Left colon (tissue), 2 donors: ENCODE measurements around the gene STT3A. TPM values are rescaled to one million over a fixed set of nuclear protein-coding genes. Genes with fewer than 3 reads are reported as not detected.

ENCODE experiments used
- ATAC-seq: fragments of 200-7000 bp; cut with Tn5 transposase; one replicate; pipeline ENCODE4 v1.9.1; 2020; ENCODE audit warnings: mild to moderate bottlenecking, moderate library complexity
- DNase-seq, 2 donors: peaks; one replicate each; pipeline ENCODE4 v3.0.0-alpha.2; 2020
- intact Hi-C, 2 donors: fragments of 100-400 bp; cut with DNase I in 1 of 2; cut with micrococcal nuclease in 1 of 2; formaldehyde crosslinking; loops; one replicate each; pipeline versions ENCODE4 v1.11.2 to v1.14.0; 2022; cut with DNase I, micrococcal nuclease
- total RNA-seq, 2 donors: library from RNA; stranded (reverse); fragmentation: NEBNext Ultra II Directional; extraction: Animal tissue kit (Norgen Biotek cat#: 25700); gene quantifications; one replicate each; pipeline ENCODE4 v1.2.1, GENCODE V29; 2021
- donor health status: DM: no; HTN: no; CAD: no.
- donor health status: DM: yes; HTN: yes; CAD: no.

Gene STT3A
- total RNA-seq, 2 donors from 2014 or later: 97.1 to 118 TPM

DNA sequence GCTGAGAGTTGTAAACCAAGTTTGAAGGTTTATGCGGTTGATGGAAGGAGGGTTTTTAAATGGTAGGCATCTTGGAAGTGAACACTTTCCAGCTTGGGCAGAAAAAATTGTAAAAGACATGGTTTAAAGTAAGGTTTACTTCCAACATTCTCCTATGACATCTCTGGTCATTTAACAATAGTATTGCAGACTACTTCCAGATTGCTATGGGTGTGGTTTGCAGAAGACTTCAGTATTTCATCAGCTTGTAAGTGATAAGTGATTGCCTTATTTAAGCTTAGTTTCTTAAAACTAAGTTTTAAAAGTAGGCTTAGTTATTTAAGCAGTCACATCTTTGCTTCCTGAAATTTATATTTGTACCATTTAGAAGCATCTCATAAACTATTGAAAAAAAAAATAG lies 7.2 kb upstream of the STT3A start:
- intact Hi-C loops: no loop called here
- ATAC-seq (no peak), DNase-seq (no peak)

DNA sequence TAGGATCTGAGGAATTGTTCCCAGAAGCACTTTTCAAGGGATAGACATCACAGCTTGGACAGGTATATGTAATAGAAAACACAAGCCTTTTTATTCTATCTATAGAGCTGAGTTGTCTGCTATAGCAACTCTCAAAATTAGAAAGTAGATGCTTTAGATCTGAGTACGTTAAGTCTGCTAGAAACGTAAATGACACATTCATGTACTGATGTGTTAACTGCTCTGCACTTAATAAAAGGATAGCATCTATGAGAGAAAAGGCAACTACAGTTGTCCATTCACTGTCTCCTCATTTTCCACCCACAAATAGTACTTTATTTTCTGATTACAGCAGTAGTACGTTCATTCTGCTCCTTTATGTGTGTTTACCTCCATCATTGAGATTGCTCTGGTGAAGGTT lies 6.0 kb upstream of the STT3A start:
- no peak for DNase-seq
- ATAC-seq: no peak
- intact Hi-C loops: no loop called here

DNA sequence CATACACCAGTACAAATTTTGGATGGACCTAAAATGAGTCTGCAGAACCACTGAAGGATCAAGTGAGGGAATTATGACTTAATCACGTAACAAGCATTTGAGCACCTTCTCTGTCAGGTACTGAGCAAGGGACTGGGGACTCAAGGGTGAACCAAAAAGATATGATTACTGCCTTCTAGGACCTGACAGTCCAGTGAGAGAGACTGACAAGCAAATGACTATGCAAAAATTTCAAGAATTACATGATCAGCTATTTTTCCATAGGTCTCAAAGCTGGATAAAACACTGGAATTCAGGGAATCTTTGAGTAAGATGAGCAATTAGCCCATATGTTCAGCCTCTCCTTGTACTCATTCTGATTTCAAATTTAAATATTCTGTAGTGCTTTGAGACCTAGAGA lies 5.2 kb upstream of the STT3A start:
- intact Hi-C loops: no loop called here
- ATAC-seq: no peak
- no peak for DNase-seq

DNA sequence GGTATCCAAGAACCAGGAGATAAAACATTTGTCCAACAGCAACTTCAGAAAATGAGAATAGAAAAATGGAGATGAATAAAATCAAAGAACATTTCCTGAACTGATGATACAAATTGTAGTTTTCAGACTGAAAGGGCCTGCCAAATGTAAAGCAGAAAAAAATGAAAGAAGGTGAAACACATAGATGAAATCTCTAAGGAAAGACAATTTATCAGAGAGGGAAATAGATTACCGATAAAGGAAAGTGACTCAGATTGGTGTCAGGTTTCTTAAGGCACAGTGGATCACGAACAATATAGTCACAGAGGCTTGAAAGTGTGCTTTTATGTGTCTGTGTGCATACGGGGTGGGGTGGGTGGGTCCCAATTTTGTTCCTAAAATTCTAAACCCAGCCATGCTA lies 4.1 kb upstream of the STT3A start:
- no peak for ATAC-seq
- no peak for DNase-seq
- intact Hi-C loops: no loop called here

DNA sequence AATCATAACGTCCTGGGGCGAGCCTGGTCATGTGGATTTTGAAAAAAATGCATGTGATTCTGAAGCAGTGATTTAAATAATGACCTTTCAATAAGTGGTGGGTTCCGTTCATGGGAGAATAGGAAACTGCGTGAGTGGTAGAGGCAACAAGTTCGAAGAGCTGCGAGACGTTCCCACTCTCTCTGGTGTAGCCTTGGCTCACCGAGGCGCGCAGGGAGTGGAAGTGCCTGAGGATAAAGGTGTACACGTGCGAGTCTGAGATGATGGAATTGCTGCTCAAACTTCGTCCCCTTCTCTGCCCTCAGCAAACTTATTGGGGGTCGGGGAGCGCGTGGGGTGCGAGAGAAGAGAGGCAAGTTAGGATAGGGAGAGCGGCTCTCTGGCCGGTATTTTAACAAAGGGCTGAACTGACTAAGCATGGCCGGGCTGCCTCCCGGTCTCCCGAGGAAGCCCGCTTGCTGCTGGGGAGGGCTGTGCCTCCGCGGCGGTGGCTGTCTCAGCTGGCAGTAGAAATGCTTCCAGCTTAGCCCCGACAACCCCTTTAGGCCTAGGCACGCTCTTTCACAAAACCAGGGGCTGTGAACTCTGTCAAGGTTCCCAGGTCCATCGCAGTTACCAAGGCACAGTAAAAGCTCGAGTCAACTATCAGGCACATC lies 875 bp upstream of the STT3A start:
- intact Hi-C loops: no loop called here
- peak; percentile 29 to 60 for DNase-seq
- ATAC-seq: peak; percentile 35

DNA sequence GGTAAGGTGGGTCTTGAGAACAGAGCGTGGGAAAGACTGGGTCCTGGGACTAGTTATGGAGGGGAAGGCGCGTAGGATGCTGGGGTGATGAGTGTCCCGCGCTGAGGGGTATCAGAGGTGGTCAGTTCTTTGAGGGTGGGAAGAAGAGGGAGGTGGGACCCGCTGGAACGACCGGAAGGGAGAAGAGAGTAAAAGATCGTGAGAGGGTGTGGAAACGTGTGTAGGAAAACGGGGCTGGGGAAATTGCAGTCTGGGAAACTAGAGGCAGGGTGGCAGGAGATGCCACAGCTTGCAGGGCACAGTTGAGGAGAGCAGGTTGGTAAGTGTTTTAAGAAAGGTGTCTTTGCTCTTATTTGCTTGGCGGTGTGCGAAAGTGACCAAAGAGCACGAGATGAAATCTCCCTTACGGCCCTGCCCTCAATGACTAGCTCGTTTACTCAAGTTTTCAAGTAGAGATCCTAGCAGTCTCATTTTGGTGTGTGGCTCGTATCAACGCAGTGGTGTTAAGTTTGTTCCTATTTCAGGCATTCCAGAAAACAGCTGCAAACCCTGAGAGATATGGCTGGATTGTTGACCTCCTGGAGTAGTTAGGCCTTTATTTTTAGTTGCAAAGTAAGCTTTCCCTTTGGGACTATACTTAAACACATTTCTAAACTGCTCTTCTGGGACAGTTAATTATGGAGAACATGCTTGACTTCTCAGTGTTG lies 615 bp downstream of the STT3A start:
- DNase-seq (no peak), ATAC-seq (peak; percentile 6)
- intact Hi-C loops: no loop called here

DNA sequence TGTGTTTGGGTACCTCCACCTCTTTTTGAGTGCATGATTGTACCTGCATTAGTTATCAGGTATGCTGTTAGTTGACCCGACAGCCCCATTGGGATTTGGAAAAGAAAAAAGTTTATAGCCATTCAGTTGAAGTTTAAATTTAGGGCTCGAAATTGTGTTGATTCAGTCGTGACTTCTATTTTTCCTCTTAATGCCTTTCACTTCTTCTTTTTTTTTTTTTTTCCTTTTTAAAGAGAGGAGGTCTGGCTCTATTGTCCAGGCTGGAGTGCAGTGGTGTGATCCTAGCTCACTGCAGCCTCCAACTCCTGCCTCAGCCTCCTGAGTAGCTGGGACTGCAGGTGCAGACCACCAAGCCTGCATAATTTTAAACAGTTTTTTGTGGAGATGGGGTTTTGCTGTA lies 2.3 kb downstream of the STT3A start:
- ATAC-seq (no peak), DNase-seq (no peak)
- intact Hi-C loops: no loop called here

DNA sequence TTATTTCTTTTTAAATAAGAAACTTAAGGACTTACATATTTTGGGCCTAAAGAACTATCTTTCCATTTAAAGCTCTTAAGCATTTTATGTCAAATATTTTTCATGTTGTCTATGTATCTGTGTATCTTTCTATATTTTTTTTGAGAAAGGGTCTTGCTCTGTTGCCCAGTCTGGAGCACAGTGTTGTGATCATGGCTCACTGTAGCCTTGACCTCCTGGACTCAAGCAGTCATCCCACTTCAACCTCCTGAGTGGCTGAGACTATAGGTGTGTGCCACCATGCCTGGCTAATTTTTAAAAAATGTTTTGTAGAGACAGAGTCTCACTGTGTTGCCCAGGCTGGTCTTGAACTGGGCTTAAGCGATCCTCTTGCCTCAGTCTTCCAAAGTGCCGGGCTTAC lies 8.0 kb downstream of the STT3A start:
- intact Hi-C loops: no loop called here

DNA sequence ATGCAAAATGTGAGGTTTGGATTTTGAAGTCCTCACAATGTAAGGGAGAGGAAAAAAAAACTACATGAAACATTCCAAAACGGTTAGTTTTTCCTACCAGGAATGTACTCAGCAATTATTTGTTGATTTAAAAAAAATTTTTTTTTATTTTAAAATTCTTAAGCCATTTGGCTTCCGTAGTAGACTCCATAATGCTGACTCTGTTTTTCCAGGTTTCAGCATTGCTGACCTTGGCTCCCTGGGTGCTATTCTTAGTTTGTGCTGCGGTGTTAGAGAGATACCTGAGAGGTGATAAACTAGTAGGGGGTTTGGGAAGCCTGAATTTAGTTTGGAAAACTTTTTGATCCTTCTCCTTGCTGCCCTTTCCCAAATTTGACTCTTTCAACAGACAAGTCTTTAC lies 10.6 kb downstream of the STT3A start:
- DNase-seq (no peak), ATAC-seq (no peak)
- intact Hi-C loops: no loop called here

More for the DNA sequence above, 8.0 kb downstream of the STT3A start:
- ATAC-seq (no peak), DNase-seq (no peak)

DNA sequence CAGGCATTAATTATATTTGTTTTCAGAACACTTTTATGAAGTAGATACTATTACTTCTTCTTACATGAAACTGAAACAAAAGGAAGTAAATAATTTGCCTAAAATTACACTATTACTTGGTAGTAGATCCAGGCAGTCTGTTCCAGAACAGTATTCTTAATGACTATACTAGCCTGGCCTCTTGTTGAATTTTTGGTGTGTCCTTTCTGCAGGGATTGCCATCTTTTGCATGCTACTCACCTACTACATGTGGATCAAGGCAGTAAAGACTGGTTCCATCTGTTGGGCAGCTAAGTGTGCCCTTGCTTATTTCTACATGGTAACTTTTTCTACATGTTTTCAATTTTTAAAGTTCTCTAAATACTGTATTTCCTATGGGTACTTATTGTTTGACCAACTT lies 12.8 kb downstream of the STT3A start:
- intact Hi-C loops: no loop called here
- ATAC-seq: no peak

DNA sequence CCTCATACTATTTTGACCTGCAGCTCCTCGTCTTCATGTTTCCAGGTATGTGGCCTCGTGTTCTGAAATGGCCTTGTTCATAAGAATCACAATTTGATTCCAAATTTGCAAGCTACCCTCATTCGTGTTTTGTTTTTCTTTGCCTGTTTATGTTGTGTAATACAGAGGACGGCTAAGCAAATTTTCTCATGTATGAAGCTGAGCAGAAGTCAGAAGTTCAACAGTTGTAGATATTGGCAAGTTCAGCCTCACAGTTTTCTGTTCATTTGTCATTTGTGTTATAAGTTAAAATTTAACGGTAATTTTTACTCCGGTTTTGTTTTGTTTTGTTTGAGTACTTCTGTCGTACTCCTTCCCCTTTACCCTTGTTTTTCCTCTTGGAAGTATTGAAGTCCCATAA lies 16.9 kb downstream of the STT3A start:
- no peak for DNase-seq
- intact Hi-C loops: no loop called here
- no peak for ATAC-seq

More for the DNA sequence above, 12.8 kb downstream of the STT3A start:
- no peak for DNase-seq

DNA sequence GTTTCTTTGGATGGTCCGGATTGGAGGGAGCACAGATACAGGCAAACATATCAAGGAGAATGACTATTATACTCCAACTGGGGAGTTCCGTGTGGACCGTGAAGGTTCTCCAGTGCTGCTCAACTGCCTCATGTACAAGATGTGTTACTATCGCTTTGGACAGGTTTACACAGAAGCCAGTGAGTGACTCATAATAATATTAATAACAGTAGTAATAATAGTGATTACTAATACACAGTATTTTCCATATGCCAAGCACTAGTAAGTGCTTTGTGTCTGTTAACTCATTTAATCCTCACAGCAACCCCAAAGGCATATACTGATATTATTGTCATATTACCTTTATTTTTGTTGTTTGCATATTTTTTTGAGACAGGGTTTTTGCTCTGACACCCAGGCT lies 25.7 kb downstream of the STT3A start:
- DNase-seq: no peak
- ATAC-seq: no peak
- intact Hi-C loops: no loop called here

DNA sequence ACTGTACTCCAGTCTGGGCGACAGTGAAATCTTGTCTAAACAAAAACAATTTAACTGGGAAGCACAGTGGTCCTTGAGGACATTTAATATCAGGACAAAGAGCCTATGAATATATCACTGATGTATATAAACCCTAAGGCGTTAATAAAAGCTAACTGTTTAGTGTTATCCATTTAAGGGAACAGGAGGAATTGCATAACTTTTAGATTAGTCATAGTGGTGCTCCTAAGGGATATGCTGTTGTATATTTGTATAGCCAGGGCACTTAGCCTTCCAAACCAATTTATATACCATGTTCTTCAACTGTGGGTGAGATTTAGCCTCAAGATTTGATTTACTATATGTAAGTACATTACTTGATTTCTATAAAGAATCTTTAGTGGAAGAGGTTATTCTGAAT lies 29.3 kb downstream of the STT3A start:
- no peak for ATAC-seq
- DNase-seq: no peak
- intact Hi-C loops: loop anchor here in 1 of 2 donors (10.0 kb wide), 1 partner anchor 263 kb away; the partner anchor contains the start of gene HYLS1

DNA sequence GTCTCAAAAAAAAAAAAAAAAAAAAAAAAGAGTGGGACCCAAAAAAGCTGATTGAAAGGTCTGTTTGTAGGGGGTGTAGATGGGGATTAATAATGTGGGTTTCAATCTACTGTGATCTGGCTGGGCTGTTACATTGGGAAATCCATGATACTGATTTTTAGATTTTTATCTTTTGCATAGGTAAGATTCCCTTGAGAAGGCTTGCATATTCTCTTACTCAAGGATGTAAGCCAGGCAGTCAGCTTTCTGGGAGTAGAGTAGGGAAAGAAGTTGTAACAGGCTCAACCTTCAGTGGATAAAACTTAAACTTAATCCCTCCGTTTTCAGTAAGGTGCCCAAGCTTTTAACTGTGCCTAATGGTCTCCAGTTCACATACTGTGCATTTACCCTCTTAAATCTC lies 30.4 kb downstream of the STT3A start:
- DNase-seq: no peak
- intact Hi-C loops: loop anchor here in 1 of 2 donors (10.0 kb wide), 1 partner anchor 262 kb away; the partner anchor contains the start of gene HYLS1
- ATAC-seq: no peak

DNA sequence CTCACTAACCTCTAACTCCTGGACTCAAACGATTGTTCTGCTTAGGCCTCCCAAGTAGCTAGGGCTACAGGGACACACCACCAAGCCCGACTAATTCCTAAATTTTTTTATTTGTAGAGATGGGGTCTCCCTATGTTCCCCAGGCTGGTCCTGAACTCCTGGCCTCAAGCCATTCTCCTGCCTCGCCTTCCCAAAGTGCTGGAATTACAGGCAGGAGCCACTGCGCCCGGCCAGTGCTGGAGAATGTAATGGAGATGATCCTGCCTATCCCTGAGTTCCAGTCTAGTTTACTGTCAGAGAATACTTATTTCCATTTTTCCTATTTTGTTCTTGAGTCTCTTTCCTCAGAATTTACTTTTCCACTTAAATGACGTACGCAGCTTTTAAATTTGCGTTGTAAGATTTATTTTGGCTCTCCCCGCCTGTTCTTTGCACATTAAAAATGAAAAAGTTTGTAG lies 32.1 kb downstream of the STT3A start, which contains the start of gene CHEK1:
Gene CHEK1, plus strand, starts transcription at position 408 of the 458 bp plus-strand sequence. CDS start 1,606 bp downstream, outside the sequence.
- intact Hi-C loops: loop anchor here in 1 of 2 donors (10.0 kb wide), 1 partner anchor 260 kb away; the partner anchor contains the start of gene HYLS1
- peak in 1 of 2 donors; percentile 21 for DNase-seq
- ATAC-seq: no peak

DNA sequence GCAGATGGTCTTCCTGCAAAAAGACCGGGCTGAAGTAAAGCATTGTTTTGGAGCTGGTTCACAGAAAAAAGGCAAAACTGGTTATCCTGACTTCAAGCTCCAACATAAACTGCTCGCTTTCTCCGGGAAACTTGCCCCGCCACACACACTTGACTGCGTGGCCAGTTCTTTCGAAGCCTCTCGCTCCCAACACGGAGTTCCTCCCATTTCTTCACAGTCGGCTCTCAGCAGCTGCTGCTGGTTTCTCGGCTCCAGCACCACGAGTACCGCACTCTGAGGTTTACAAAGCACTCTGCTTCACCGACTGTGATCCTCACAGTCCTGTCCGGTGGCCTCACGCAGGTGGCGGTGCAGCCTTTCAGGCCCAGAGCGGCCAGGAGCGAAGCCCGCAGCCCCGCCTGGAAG lies 32.6 kb downstream of the STT3A start:
- intact Hi-C loops: loop anchor here in 1 of 2 donors (10.0 kb wide), 1 partner anchor 260 kb away; the partner anchor contains the start of gene HYLS1
- DNase-seq (no peak), ATAC-seq (no peak)

DNA sequence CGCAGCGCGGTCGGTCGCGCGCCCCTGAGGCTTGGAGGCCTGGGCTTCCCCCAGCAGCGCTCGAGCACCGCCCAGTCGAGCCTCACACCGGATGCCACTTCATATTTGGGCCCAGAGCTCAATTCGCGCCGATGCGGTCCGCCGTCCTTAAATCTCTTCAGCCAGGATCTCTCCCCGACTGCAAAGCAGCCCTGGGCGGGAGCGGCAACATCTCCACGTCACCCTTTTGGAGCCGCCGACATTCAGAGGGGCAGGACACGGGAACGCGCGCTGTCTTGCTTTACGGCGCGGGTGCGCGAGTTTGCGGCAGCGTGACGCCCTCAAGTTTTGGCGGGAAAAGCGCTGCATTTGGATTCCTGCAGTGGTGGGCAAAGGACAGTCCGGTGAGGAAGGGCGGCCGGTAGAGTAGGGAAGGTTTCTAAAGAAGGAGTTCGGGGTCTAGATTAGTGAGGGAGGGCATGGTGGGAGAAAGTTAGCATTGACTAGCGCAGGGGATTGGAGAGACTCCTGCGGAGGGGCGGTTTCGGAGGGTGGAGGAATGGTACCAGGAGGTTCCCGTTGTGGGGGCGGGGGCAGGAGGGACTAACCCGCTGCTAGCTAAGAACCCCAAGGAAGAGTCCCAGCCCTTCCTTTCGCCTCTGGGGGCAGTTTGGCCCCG lies 33.1 kb downstream of the STT3A start:
- intact Hi-C loops: loop anchor here in 1 of 2 donors (10.0 kb wide), 1 partner anchor 259 kb away; the partner anchor contains the start of gene HYLS1
- ATAC-seq (peak; percentile 89), DNase-seq (peak; percentile 84 to 92)

DNA sequence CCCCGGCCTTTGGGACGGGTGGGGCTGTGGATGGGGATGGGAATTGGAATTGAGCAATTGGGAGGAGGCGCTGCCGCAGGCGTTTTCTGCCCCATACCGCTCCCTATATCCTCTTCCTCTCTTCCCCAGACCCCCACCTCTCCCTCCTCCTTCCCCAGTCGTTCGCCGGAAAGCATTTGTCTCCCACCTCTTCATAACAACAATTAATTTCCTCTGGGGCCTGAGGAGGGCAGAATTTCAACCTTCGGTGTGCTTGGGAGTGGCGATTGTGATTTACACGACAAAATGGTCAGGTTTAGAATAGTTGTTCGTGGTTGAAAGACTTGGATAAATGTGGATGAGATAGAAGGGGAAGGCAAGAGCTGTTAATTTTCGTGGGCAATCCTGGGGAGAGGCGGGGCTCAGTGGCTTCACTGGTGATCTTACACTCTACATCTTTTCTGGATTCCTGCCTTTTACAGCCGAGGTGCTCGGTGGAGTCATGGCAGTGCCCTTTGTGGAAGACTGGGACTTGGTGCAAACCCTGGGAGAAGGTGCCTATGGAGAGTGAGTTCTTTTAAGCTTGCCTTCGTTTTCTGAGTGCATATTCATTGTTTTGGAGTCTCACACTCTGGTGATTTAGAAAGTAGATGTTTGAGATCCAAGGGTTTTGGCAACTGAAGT lies 33.8 kb downstream of the STT3A start:
- DNase-seq (no peak), ATAC-seq (peak; percentile 48)
- intact Hi-C loops: loop anchor here in 1 of 2 donors (10.0 kb wide), 1 partner anchor 258 kb away; the partner anchor contains the start of gene HYLS1
